ENCODE data around the gene FLNB. TPM values are rescaled to one million over a fixed set of nuclear protein-coding genes. Genes with fewer than 3 reads are reported as not detected.

FLNB gene
- total RNA-seq, 1 donor from 2014 or later: 115 TPM

DNA sequence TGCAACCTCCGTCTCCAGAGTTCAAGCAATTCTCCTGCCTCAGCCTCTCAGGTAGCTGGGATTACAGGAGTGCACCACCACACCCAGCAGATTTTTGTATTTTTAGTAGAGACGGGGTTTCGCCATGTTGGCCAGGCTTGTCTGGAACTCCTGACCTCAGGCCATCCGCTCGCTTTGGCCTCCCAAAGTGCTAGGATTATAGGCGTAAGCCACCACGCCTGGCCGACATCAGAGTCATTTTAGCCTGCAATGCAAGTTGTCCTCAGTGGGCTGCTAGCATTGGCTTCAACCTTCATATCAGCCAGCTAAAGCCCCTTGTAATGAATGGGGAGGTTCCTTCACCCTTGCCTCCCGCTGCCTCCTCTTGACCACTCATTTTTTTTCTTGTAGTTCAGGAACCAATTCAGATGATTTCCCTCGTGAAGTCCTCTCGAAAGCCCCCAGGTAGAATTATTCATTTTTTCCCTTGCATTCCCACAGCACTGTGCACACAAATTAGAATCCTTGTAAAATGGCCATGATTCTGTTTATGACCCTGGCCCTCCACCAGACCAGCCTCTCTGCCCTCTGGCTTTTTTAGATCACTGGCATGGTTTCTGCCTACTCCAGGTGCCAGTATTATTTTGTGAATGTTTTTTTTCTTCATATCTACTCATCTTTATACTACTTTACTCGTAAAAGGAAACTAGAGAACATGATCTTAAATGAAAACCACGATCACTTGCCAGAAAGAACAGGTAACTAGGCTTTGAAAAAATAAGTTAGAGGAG is 29.1 kb downstream of the FLNB start:
- no peak for TF ChIP-seq CTCF (IDR thresholded peaks at IDR 0.05)
- ATAC-seq (no peak), DNase-seq (no peak)
- Histone ChIP-seq H3K27ac (no peak overlapping the region), H3K4me3 (no peak overlapping the region), H3K36me3 (no peaks in the 10 kb centered on the region), H3K27me3 (no peaks in the 10 kb centered on the region), H3K4me1 (peaks cover 41% of the 10 kb centered on the region), H3K9me3 (no peaks in the 10 kb centered on the region)
- intact Hi-C loops (cut with DNase I): no loop called here

DNA sequence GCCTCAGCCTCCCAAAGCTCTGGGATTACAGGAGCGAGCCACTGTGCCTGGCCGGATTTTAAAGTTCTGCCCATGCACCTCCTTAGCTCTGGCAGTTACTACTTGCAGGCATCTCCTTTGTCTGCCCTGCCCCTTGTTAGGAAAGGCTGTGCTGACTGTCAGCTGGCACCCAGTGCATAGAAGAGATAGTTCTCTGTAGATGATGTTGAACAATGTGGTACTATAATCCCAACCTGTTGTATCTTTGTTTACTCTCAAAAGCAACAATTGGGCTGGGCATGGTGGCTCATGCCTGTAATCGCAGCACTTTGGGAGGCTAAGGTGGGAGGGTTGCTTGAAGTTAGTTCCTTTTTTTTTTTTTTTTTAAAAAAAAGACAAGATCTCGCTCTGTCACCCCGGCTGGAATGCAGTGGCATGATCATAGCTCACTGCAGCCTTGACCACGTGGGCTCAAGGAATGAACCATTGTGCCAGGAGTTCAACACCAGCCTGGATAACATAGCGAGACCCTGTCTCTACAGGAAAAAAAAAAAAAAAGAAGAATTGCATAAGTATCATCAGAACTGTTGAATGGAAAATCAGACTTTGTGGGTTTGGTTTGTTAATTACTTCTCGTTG is 30.6 kb downstream of the FLNB start:
- Histone ChIP-seq H3K4me1 (peaks cover 51% of the 10 kb centered on the region), H3K9me3 (no peaks in the 10 kb centered on the region), H3K4me3 (no peak overlapping the region), H3K36me3 (no peaks in the 10 kb centered on the region), H3K27ac (no peak overlapping the region), H3K27me3 (no peaks in the 10 kb centered on the region)
- ATAC-seq (no peak), DNase-seq (no peak)
- intact Hi-C loops (cut with DNase I): no loop called here
- no peak for TF ChIP-seq CTCF (IDR thresholded peaks at IDR 0.05)

DNA sequence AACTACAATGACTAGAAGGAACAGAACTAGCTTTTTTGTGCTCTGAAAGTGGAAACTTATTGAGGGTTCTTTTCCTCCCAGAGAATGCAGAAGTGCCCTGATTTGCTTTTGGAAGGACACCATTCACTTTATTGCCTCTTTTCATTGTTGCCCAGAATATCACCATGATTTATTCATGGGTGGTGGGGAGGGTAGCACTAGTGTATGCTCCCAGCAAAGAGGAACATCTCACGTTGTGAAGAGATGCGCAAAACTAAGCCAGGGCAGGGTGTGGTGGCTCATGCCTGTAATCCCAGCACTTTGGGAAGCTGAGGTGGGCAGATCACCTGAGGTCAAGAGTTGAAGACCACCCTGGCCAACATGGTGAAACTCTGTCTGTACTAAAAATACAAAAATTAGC is 31.4 kb downstream of the FLNB start:
- DNase-seq: no peak
- H3K9me3 ChIP-seq: no peaks in the 10 kb centered on the region
- intact Hi-C loops (cut with DNase I): no loop called here
- no peaks in the 10 kb centered on the region for H3K36me3 ChIP-seq
- TF ChIP-seq CTCF (IDR thresholded peaks at IDR 0.05): no peak
- ATAC-seq: no peak
- no peaks in the 10 kb centered on the region for H3K27me3 ChIP-seq
- peaks cover 58% of the 10 kb centered on the region for H3K4me1 ChIP-seq
- H3K4me3 ChIP-seq: no peak overlapping the region
- H3K27ac ChIP-seq: no peak overlapping the region

GRCh38 chr3:58041182-58041825 is 33.1 kb downstream of the FLNB start:
- Histone ChIP-seq H3K27ac (no peak overlapping the region), H3K4me1 (peaks cover 47% of the 10 kb centered on the region)
- no peak for ATAC-seq

GRCh38 chr3:58041826-58042324 is 33.7 kb downstream of the FLNB start:
- H3K27ac ChIP-seq: no peak overlapping the region
- DNase-seq (no peak), ATAC-seq (peak; percentile 16)
- H3K4me3 ChIP-seq: no peak overlapping the region
- H3K9me3 ChIP-seq: no peaks in the 10 kb centered on the region
- no peaks in the 10 kb centered on the region for H3K27me3 ChIP-seq
- no peak for TF ChIP-seq CTCF (IDR thresholded peaks at IDR 0.05)
- peaks cover 45% of the 10 kb centered on the region for H3K4me1 ChIP-seq
- intact Hi-C loops (cut with DNase I): no loop called here
- H3K36me3 ChIP-seq: no peaks in the 10 kb centered on the region

More at GRCh38 chr3:58041182-58041825, 33.1 kb downstream of the FLNB start:
- no peaks in the 10 kb centered on the region for H3K36me3 ChIP-seq
- intact Hi-C loops (cut with DNase I): no loop called here
- DNase-seq: no peak
- H3K4me3 ChIP-seq: no peak overlapping the region
- H3K27me3 ChIP-seq: no peaks in the 10 kb centered on the region
- H3K9me3 ChIP-seq: no peaks in the 10 kb centered on the region
- no peak for TF ChIP-seq CTCF (IDR thresholded peaks at IDR 0.05)

All from upper lobe of right lung (tissue), 1 donor.